GM12878 (cell line): ENCODE data around the gene GSG1L. TPM values are rescaled to one million over a fixed set of nuclear protein-coding genes. Genes with fewer than 3 reads are reported as not detected.

Source experiments
- ATAC-seq: fragments of 200-7000 bp; cut with Tn5 transposase; 3 replicates; pipeline ENCODE4 v1.9.1; 2020; ENCODE audit warnings: mild to moderate bottlenecking, moderate library complexity
- BruUV-seq: library from RNA; stranded (reverse); fragments of 400-500 nt; replicated peaks from 2 replicates; lab custom pipeline; 2021; lab: Mats Ljungman, UMichigan
- CTCF ChIA-PET: fragments of 300-600 bp; sonication (Branson Sonifier 250); formaldehyde crosslinking; extraction: SDS; loops from one replicate; lab custom pipeline; 2021; ENCODE audit warnings: inconsistent platforms; lab: Yijun Ruan, JAX
- POLR2A ChIA-PET: fragments of 350-600 bp; formaldehyde crosslinking; extraction: SDS; loops from one replicate; lab custom pipeline; 2021; ENCODE audit warnings: inconsistent platforms; lab: Charles Lee
- RAD21 ChIA-PET: fragments of 300-600 bp; sonication (Branson Sonifier 250); formaldehyde crosslinking; loops from one replicate; lab custom pipeline; 2023; ENCODE audit warnings: antibody characterized with exemption; ENCODE audit not compliant: unreplicated experiment; lab: Charles Lee
- SMC1A ChIA-PET: fragments of 300-600 bp; sonication (Branson Sonifier 250); formaldehyde crosslinking; loops from one replicate; lab custom pipeline; 2023; ENCODE audit not compliant: unreplicated experiment, uncharacterized antibody; lab: Charles Lee
- DNase-seq: peaks from one replicate; pipeline ENCODE4 v3.0.0-alpha.2; 2011; ENCODE audit warnings: low read depth, low spot score
- FAIRE-seq: peaks from 3 replicates; lab custom pipeline; 2011; peaks lifted over from hg19 to GRCh38; lab: Jason Lieb, UNC
- H2AFZ ChIP-seq: 2 replicates; pipeline ENCODE4 v1.6.0; 2011; ENCODE audit warnings: low read depth, low read length, control low read depth; ENCODE audit not compliant: control insufficient read depth
- H3K27ac ChIP-seq: 2 replicates; pipeline ENCODE4 v1.5.1; 2011; ENCODE audit warnings: control low read depth; ENCODE audit not compliant: control insufficient read depth, insufficient read depth
- H3K27me3 ChIP-seq, 2 experiments: replicated peaks in 1 of 2; 2 replicates each; pipeline versions ENCODE4 v1.6.0 to v1.6.1; 2011; ENCODE audit warnings: low read length in 1 of 2; ENCODE audit not compliant: control insufficient read depth in 2 of 2, insufficient read depth in 2 of 2
- H3K36me3 ChIP-seq, 2 experiments: 2 replicates each; pipeline ENCODE4 v1.5.1; 2011; ENCODE audit warnings: low read length in 1 of 2; ENCODE audit not compliant: control insufficient read depth in 2 of 2, insufficient read depth in 2 of 2
- H3K4me1 ChIP-seq: 2 replicates; pipeline ENCODE4 v1.6.1; 2011; ENCODE audit warnings: mild to moderate bottlenecking, low read length, moderate library complexity, mixed read lengths; ENCODE audit not compliant: control insufficient read depth, insufficient read depth
- H3K4me2 ChIP-seq: 2 replicates; pipeline ENCODE4 v1.6.0; 2011; ENCODE audit warnings: control low read depth; ENCODE audit not compliant: control insufficient read depth, insufficient read depth
- H3K4me3 ChIP-seq: fragments of 200-600 bp; sonication (generic); 2 replicates; pipeline ENCODE4 v1.5.1; 2016
- H3K79me2 ChIP-seq: 2 replicates; pipeline ENCODE4 v1.6.0; 2011; ENCODE audit warnings: low read length; ENCODE audit not compliant: control insufficient read depth, insufficient read depth
- H3K9ac ChIP-seq: 2 replicates; pipeline ENCODE4 v1.8.0; 2011; ENCODE audit warnings: low read length, control low read depth, mixed read lengths; ENCODE audit not compliant: control insufficient read depth, insufficient read depth
- H3K9me3 ChIP-seq: replicated peaks from 3 replicates; pipeline ENCODE4 v1.5.1; 2011; ENCODE audit warnings: mild to moderate bottlenecking, low read length; ENCODE audit not compliant: control insufficient read depth, insufficient read depth
- H4K20me1 ChIP-seq: 2 replicates; pipeline ENCODE4 v1.6.0; 2011; ENCODE audit not compliant: control insufficient read depth, insufficient read depth
- CHD1 ChIP-seq: IDR thresholded peaks from 2 replicates; pipeline ENCODE4 v1.6.1; 2012; ENCODE audit warnings: low read depth, low read length, improper control_type of control experiment
- CHD2 ChIP-seq: IDR thresholded peaks from 2 replicates; pipeline ENCODE4 v1.6.1; 2011; ENCODE audit warnings: low read depth, low read length, improper control_type of control experiment, borderline replicate concordance
- CTCF ChIP-seq, 3 experiments: IDR thresholded peaks in 2 of 3; conservative IDR thresholded peaks in 1 of 3; 2 replicates each; pipeline ENCODE4 v1.5.1; 2011; ENCODE audit warnings: low read depth in 3 of 3, low read length in 3 of 3, mild to moderate bottlenecking in 3 of 3, control low read depth in 2 of 3, moderate library complexity in 2 of 3, inconsistent platforms in 1 of 3, mixed read lengths in 1 of 3; ENCODE audit not compliant: control insufficient read depth in 2 of 3, insufficient read depth in 1 of 3; ENCODE audit errors: extremely low read depth in 1 of 3
- ETV6 ChIP-seq, 2 experiments: fragments of 450-650 bp in 1 of 2; IDR thresholded peaks in 1 of 2; conservative IDR thresholded peaks in 1 of 2; 2 replicates each; pipeline ENCODE4 v1.6.1; 2014; ENCODE audit warnings: antibody characterized with exemption in 1 of 2, borderline replicate concordance in 1 of 2, low read depth in 1 of 2, mild to moderate bottlenecking in 1 of 2, moderate library complexity in 1 of 2
- IRF4 ChIP-seq: IDR thresholded peaks from 2 replicates; pipeline ENCODE4 v1.6.1; 2011; ENCODE audit warnings: low read depth, low read length
- NFIC ChIP-seq: IDR thresholded peaks from 2 replicates; pipeline ENCODE4 v1.6.1; 2012; ENCODE audit warnings: low read depth, mild to moderate bottlenecking, inconsistent platforms, low read length, moderate library complexity
- NRF1 ChIP-seq: conservative IDR thresholded peaks from 2 replicates; pipeline ENCODE4 v1.6.1; 2011; ENCODE audit warnings: mild to moderate bottlenecking, low read depth, low read length, improper control_type of control experiment
- POLR2AphosphoS2 ChIP-seq: IDR thresholded peaks from 2 replicates; pipeline ENCODE4 v1.6.1; 2011; ENCODE audit warnings: low read depth, mild to moderate bottlenecking, low read length, improper control_type of control experiment, moderate library complexity
- TBL1XR1 ChIP-seq: IDR thresholded peaks from 2 replicates; pipeline ENCODE4 v1.6.1; 2012; ENCODE audit warnings: low read depth, low read length, improper control_type of control experiment
- ZNF24 ChIP-seq: fragments of 450-650 bp; IDR thresholded peaks from 2 replicates; pipeline ENCODE4 v1.6.1; 2017; ENCODE audit warnings: antibody characterized with exemption, mild to moderate bottlenecking
- WGBS: methylation state at CpG from one replicate; pipeline ENCODE4 v1.1.6; 2016; ENCODE audit warnings: low lambda C conversion rate; ENCODE audit not compliant: insufficient replicate concordance, insufficient coverage; ENCODE audit errors: missing lambda C conversion rate; 5-methylcytosine and 5-hydroxymethylcytosine counted together
- in situ Hi-C: fragments of 300-500 bp; cut with MboI; formaldehyde crosslinking; loops from 9 replicates; pipeline ENCODE4 v1.14.3; 2018; ENCODE audit warnings: mixed read lengths
- intact Hi-C: fragments of 100-400 bp; cut with micrococcal nuclease; formaldehyde crosslinking; loops from one replicate; pipeline ENCODE4 v1.14.2; 2022; ENCODE audit not compliant: unreplicated experiment
- polyA plus RNA-seq, 11 experiments: library from polyadenylated mRNA; depleted of rRNA in 4 of 11; unstranded in 6 of 11; stranded (reverse) in 5 of 11; fragments of >200 nt; fragmentation: Nextera tagmentation in 4 of 11; fragmentation: Illumina TruSeq in 1 of 11; extraction: Ambion mirVana in 4 of 11; extraction: Trizol in 1 of 11; gene quantifications; 1 replicate in 1 of 11; 2 replicates in 10 of 11; pipeline versions ENCODE4 v1.2.1 to v1.2.3, GENCODE V29; 2011 to 2016; ENCODE audit warnings: inconsistent platforms in 2 of 11, missing spikeins in 2 of 11, low read depth in 1 of 11
- total RNA-seq, 4 experiments: library from RNA; depleted of rRNA in 3 of 4; stranded (reverse); fragments of >200 nt in 3 of 4; fragmentation: Illumina TruSeq in 1 of 4; extraction: Trizol in 1 of 4; gene quantifications; 2 replicates each; pipeline versions ENCODE4 v1.2.1 to v1.2.3, GENCODE V29; 2013 to 2021
- TF ChIP-seq, protein P1 (sequence below): fragments of 450-650 bp; IDR thresholded peaks from 2 replicates; pipeline ENCODE4 v1.6.1; 2017; ENCODE audit warnings: mild to moderate bottlenecking, moderate library complexity
- TF ChIP-seq, protein P2 (sequence below): IDR thresholded peaks from 2 replicates; pipeline ENCODE4 v1.6.1; 2012; ENCODE audit warnings: low read depth, low read length, improper control_type of control experiment
- TF ChIP-seq, protein P3 (sequence below): IDR thresholded peaks from 2 replicates; pipeline ENCODE4 v1.6.1; 2011; ENCODE audit warnings: borderline replicate concordance, low read depth, mild to moderate bottlenecking, moderate library complexity, mixed read lengths, low read length; ENCODE audit not compliant: insufficient read depth; ENCODE audit errors: extremely low read length

GSG1L gene
- total and polyA plus RNA-seq, 10 of the 15 experiments (the other 5 are each of a cell fraction or from before 2014, with no cell fraction given), result not detected

GRCh38 chr16:27777527-27777926 lies 286.0 kb downstream of the GSG1L start:
- Histone ChIP-seq H3K79me2 (no peaks in the 10 kb centered on the region), H3K4me2 (no peak overlapping the region), H3K4me3 (no peak overlapping the region), H3K4me1 (no peaks in the 10 kb centered on the region), H2AFZ (no peak overlapping the region), H3K27me3 (no peaks in the 10 kb centered on the region), H3K9me3 (no peaks in the 10 kb centered on the region), H4K20me1 (no peaks in the 10 kb centered on the region), H3K27ac (no peak overlapping the region), H3K9ac (no peak overlapping the region), H3K36me3 (no peaks in the 10 kb centered on the region)
- BruUV-seq, result no TSS peak
- ChIA-PET SMC1A (no interaction called here), CTCF (interaction anchor here (1.0 kb wide), 1 partner anchor 441 kb away, joined by 3 read pairs; no protein-coding TSS in a partner anchor), RAD21 (no interaction called here), POLR2A (no interaction called here)
- FAIRE-seq (no peak), DNase-seq (no peak), ATAC-seq (no peak)
- intact Hi-C loops (no loop called here), in situ Hi-C loops (no loop called here)
- 68% methylated on average over 12 of the region's 13 CpGs for WGBS
- TF ChIP-seq TBL1XR1, result no peak
- TF ChIP-seq IRF4, result no peak
- TF ChIP-seq CHD1, result no peak
- TF ChIP-seq, protein P1, sequence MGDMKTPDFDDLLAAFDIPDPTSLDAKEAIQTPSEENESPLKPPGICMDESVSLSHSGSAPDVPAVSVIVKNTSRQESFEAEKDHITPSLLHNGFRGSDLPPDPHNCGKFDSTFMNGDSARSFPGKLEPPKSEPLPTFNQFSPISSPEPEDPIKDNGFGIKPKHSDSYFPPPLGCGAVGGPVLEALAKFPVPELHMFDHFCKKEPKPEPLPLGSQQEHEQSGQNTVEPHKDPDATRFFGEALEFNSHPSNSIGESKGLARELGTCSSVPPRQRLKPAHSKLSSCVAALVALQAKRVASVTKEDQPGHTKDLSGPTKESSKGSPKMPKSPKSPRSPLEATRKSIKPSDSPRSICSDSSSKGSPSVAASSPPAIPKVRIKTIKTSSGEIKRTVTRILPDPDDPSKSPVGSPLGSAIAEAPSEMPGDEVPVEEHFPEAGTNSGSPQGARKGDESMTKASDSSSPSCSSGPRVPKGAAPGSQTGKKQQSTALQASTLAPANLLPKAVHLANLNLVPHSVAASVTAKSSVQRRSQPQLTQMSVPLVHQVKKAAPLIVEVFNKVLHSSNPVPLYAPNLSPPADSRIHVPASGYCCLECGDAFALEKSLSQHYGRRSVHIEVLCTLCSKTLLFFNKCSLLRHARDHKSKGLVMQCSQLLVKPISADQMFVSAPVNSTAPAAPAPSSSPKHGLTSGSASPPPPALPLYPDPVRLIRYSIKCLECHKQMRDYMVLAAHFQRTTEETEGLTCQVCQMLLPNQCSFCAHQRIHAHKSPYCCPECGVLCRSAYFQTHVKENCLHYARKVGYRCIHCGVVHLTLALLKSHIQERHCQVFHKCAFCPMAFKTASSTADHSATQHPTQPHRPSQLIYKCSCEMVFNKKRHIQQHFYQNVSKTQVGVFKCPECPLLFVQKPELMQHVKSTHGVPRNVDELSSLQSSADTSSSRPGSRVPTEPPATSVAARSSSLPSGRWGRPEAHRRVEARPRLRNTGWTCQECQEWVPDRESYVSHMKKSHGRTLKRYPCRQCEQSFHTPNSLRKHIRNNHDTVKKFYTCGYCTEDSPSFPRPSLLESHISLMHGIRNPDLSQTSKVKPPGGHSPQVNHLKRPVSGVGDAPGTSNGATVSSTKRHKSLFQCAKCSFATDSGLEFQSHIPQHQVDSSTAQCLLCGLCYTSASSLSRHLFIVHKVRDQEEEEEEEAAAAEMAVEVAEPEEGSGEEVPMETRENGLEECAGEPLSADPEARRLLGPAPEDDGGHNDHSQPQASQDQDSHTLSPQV, result no peak
- no peak for TF ChIP-seq CTCF (IDR thresholded peaks at IDR 0.05 in 2 of 3, conservative IDR thresholded peaks at IDR 0.05 in 1 of 3; ENCODE audit: control insufficient read depth in 2 of 3, extremely low read depth in 1 of 3, insufficient read depth in 1 of 3, low read depth in 3 of 3, low read length in 3 of 3)
- TF ChIP-seq, protein P2, sequence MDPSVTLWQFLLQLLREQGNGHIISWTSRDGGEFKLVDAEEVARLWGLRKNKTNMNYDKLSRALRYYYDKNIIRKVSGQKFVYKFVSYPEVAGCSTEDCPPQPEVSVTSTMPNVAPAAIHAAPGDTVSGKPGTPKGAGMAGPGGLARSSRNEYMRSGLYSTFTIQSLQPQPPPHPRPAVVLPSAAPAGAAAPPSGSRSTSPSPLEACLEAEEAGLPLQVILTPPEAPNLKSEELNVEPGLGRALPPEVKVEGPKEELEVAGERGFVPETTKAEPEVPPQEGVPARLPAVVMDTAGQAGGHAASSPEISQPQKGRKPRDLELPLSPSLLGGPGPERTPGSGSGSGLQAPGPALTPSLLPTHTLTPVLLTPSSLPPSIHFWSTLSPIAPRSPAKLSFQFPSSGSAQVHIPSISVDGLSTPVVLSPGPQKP, result no peak
- no peak for TF ChIP-seq NRF1
- no peak for TF ChIP-seq ZNF24
- TF ChIP-seq ETV6 (conservative IDR thresholded peaks at IDR 0.05 in 1 of 2, IDR thresholded peaks at IDR 0.05 in 1 of 2; ENCODE audit: borderline replicate concordance in 1 of 2, low read depth in 1 of 2), result no peak
- TF ChIP-seq, protein P3, sequence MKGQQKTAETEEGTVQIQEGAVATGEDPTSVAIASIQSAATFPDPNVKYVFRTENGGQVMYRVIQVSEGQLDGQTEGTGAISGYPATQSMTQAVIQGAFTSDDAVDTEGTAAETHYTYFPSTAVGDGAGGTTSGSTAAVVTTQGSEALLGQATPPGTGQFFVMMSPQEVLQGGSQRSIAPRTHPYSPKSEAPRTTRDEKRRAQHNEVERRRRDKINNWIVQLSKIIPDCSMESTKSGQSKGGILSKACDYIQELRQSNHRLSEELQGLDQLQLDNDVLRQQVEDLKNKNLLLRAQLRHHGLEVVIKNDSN, result no peak
- TF ChIP-seq CHD2, result no peak
- TF ChIP-seq NFIC, result no peak
- no peak for TF ChIP-seq POLR2AphosphoS2
